IPS DF 4.7 (cell line): ENCODE data around the gene RGL3.
A peak's percentile ranks its signal among the peaks of the same experiment; 100 is the strongest.
"Not testable (repeated sequence)": the region's sequence is repeated elsewhere in the genome, so short reads cannot be mapped to it uniquely, and the experiment has no call there.

ENCODE experiments used
- DNase-seq: peaks from one replicate; pipeline ENCODE4 v3.0.0-alpha.2; 2013; ENCODE audit warnings: low spot score; ENCODE audit errors: extremely low read depth

RGL3 gene

GRCh38 chr19:11448923-11449554 lies 29.9 kb upstream of the RGL3 start:
- no peak for DNase-seq

GRCh38 chr19:11448410-11448809 lies 29.3 kb upstream of the RGL3 start:
- DNase-seq, result no peak

GRCh38 chr19:11447347-11448262 lies 28.5 kb upstream of the RGL3 start:
- no peak for DNase-seq

- no peak for DNase-seq
These were observed 27.7 kb upstream of the RGL3 start for GRCh38 chr19:11446652-11447301.

- DNase-seq, result no peak
These were observed 27.1 kb upstream of the RGL3 start for GRCh38 chr19:11446271-11446651.

- DNase-seq, result no peak
These were observed 26.0 kb upstream of the RGL3 start for GRCh38 chr19:11445141-11445540.

GRCh38 chr19:11444059-11444458 lies 24.9 kb upstream of the RGL3 start:
- no peak for DNase-seq

- no peak for DNase-seq
These were observed 18.8 kb upstream of the RGL3 start for GRCh38 chr19:11437955-11438354.

GRCh38 chr19:11435833-11436313 lies 16.8 kb upstream of the RGL3 start:
- no peak for DNase-seq

- DNase-seq, result peak; percentile 97
These were observed 16.1 kb upstream of the RGL3 start, which contains the start of the genes ODAD3 and PRKCSH for GRCh38 chr19:11435057-11435832. TSS of gene ODAD3 (minus strand) at chr19:11435121. CDS start at chr19:11435016, 105 bp downstream. TSS of gene PRKCSH (plus strand) at chr19:11435635. CDS start at chr19:11436118, 483 bp downstream.

- no peak for DNase-seq
These were observed 15.6 kb upstream of the RGL3 start for GRCh38 chr19:11434703-11435056.

- DNase-seq, result not testable (repeated sequence)
These were observed 14.4 kb upstream of the RGL3 start for GRCh38 chr19:11433526-11433925.

- DNase-seq, result no peak
These were observed 7.5 kb upstream of the RGL3 start for GRCh38 chr19:11426656-11427055.

GRCh38 chr19:11425719-11426457 lies 6.8 kb upstream of the RGL3 start:
- DNase-seq, result no peak

- no peak for DNase-seq
These were observed 4.7 kb upstream of the RGL3 start for GRCh38 chr19:11423791-11424181.

GRCh38 chr19:11423164-11423790 lies 4.2 kb upstream of the RGL3 start:
- DNase-seq, result no peak

- no peak for DNase-seq
These were observed 3.3 kb upstream of the RGL3 start for GRCh38 chr19:11422163-11423065.

- DNase-seq, result no peak
These were observed 2.4 kb upstream of the RGL3 start for GRCh38 chr19:11421371-11422098.
